AG09309 (cell line): ENCODE data around the gene ZBTB37.
"Not testable (repeated sequence)": the region's sequence is repeated elsewhere in the genome, so short reads cannot be mapped to it uniquely, and the experiment has no call there.

Experiments
- DNase-seq: peaks from one replicate; pipeline ENCODE4 v3.0.0-alpha.2; 2010; ENCODE audit warnings: low read depth
- H3K4me3 ChIP-seq: 2 replicates; pipeline ENCODE4 v1.5.1; 2011; ENCODE audit warnings: mild to moderate bottlenecking, low read depth, low read length, moderate library complexity; ENCODE audit not compliant: control insufficient read depth
- TF ChIP-seq, protein P1 (sequence below): IDR thresholded peaks from 2 replicates; pipeline ENCODE4 v1.5.1; 2011; ENCODE audit warnings: mild to moderate bottlenecking, low read depth, low read length, inconsistent platforms; ENCODE audit not compliant: insufficient read depth, control insufficient read depth; ENCODE audit errors: missing control alignments

The ZBTB37 gene

GRCh38 chr1:173860065-173860464 lies 8.1 kb upstream of the ZBTB37 start:
- DNase-seq, result no peak
- TF ChIP-seq, protein P1, sequence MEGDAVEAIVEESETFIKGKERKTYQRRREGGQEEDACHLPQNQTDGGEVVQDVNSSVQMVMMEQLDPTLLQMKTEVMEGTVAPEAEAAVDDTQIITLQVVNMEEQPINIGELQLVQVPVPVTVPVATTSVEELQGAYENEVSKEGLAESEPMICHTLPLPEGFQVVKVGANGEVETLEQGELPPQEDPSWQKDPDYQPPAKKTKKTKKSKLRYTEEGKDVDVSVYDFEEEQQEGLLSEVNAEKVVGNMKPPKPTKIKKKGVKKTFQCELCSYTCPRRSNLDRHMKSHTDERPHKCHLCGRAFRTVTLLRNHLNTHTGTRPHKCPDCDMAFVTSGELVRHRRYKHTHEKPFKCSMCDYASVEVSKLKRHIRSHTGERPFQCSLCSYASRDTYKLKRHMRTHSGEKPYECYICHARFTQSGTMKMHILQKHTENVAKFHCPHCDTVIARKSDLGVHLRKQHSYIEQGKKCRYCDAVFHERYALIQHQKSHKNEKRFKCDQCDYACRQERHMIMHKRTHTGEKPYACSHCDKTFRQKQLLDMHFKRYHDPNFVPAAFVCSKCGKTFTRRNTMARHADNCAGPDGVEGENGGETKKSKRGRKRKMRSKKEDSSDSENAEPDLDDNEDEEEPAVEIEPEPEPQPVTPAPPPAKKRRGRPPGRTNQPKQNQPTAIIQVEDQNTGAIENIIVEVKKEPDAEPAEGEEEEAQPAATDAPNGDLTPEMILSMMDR, result no peak
- no peak overlapping the region for H3K4me3 ChIP-seq

GRCh38 chr1:173861731-173862145 lies 6.4 kb upstream of the ZBTB37 start:
- DNase-seq, result no peak
- H3K4me3 ChIP-seq, result no peak overlapping the region
- TF ChIP-seq, protein P1, result no peak

- not testable (repeated sequence) for DNase-seq, H3K4me3 ChIP-seq
Observed at GRCh38 chr1:173862146-173862768, 5.9 kb upstream of the ZBTB37 start.

DNA sequence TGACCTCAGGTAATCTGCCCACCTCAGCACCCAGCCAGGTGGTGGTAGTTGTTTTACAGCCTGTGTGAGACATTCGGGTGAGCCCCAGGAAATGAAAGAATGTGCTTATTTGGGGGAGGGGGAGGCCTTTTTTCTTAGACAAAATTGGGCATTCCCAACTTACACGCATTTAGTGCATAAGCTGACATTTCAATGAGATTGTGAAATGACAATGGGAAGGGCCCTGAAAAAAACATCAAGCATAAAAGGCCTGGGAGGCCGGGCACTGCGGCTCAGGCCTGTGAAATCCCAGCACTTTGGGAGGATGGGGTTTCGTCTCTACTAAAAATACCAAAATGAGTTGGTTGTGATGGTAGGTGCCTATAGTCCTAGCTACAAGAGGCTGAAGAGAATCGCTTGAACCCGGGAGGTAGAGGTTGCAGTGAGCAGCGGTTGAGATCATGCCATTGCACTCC lies 5.4 kb upstream of the ZBTB37 start:
- TF ChIP-seq, protein P1, result no peak
- H3K4me3 ChIP-seq, result no peak overlapping the region
- no peak for DNase-seq

- H3K4me3 ChIP-seq, result no peak overlapping the region
Observed at GRCh38 chr1:173863224-173864161, 4.7 kb upstream of the ZBTB37 start.

GRCh38 chr1:173864179-173864867 lies 3.9 kb upstream of the ZBTB37 start:
- TF ChIP-seq, protein P1, result no peak
- no peak for DNase-seq
- no peak overlapping the region; the same call in 1 of the 2 replicates for H3K4me3 ChIP-seq

More at GRCh38 chr1:173863224-173864161, 4.7 kb upstream of the ZBTB37 start:
- TF ChIP-seq, protein P1, result no peak
- DNase-seq, result no peak
